Immature natural killer cell (primary cell): ENCODE data around the gene LAMB4. TPM values are rescaled to one million over a fixed set of nuclear protein-coding genes. Genes with fewer than 3 reads are reported as not detected.

Experiments used
- DNase-seq, 3 donors: peaks; one replicate each; pipeline ENCODE4 v3.0.0; 2022; ENCODE audit warnings: mixed read lengths in 1 of 3
- H3K27ac Mint-ChIP-seq, 6 donors: one replicate each; pipeline ENCODE4 v1.8.0; 2020; ENCODE audit warnings: mixed read lengths in 6 of 6, mild to moderate bottlenecking in 5 of 6, inconsistent platforms in 4 of 6, moderate library complexity in 3 of 6
- H3K27me3 Mint-ChIP-seq, 3 donors: one replicate each; pipeline ENCODE4 v1.8.0; 2020 to 2021; ENCODE audit warnings: low read depth in 3 of 3, mild to moderate bottlenecking in 3 of 3, mixed read lengths in 3 of 3, moderate library complexity in 3 of 3, inconsistent platforms in 1 of 3
- H3K36me3 Mint-ChIP-seq, 3 donors: one replicate each; pipeline ENCODE4 v1.8.0; 2020; ENCODE audit warnings: mixed read lengths in 3 of 3, inconsistent platforms in 2 of 3, mild to moderate bottlenecking in 2 of 3
- H3K4me1 Mint-ChIP-seq, 2 donors: one replicate each; pipeline ENCODE4 v1.8.0; 2020; ENCODE audit warnings: inconsistent platforms in 2 of 2, mild to moderate bottlenecking in 2 of 2, mixed read lengths in 2 of 2, moderate library complexity in 1 of 2
- H3K4me3 Mint-ChIP-seq, 5 donors: one replicate each; pipeline ENCODE4 v1.8.0; 2020; ENCODE audit warnings: mild to moderate bottlenecking in 5 of 5, mixed read lengths in 5 of 5, inconsistent platforms in 3 of 5, moderate library complexity in 3 of 5
- H3K9me3 Mint-ChIP-seq, 6 donors: one replicate each; pipeline ENCODE4 v1.8.0; 2020; ENCODE audit warnings: mild to moderate bottlenecking in 6 of 6, mixed read lengths in 6 of 6, inconsistent platforms in 4 of 6, moderate library complexity in 3 of 6
- polyA plus RNA-seq, 3 donors: library from polyadenylated mRNA; unstranded; fragments of 300-500 nt; fragmentation: Illumina TruSeq; gene quantifications; one replicate each; pipeline ENCODE4 v1.2.3, GENCODE V29; 2021

The LAMB4 gene
- not detected for polyA plus RNA-seq

- Mint-ChIP-seq H3K27me3 (peaks cover 0 to 4% (median 3%) of the 10 kb centered on the region in 3 donors), H3K4me1 (peaks cover 5 to 7% of the 10 kb centered on the region in 2 donors), H3K27ac (no peak within 1 kb of the TSS), H3K4me3 (no peak within 1 kb of the TSS), H3K36me3 (no peaks in the 10 kb centered on the region), H3K9me3 (no peaks in the 10 kb centered on the region)
- DNase-seq, result no peak
Observed at GRCh38 chr7:108130261-108130660, at the start of gene LAMB4. TSS of gene LAMB4 (minus strand) at chr7:108130361. CDS start at chr7:108123164, 7,197 bp downstream.

GRCh38 chr7:108178398-108178797 lies 48.2 kb upstream of the LAMB4 start:
- no peaks in the 10 kb centered on the region for H3K36me3 Mint-ChIP-seq
- H3K4me3 Mint-ChIP-seq, result no peak overlapping the region
- no peaks in the 10 kb centered on the region for H3K4me1 Mint-ChIP-seq
- DNase-seq, result no peak
- peaks cover 0 to 3% (median 2%) of the 10 kb centered on the region in 3 donors for H3K27me3 Mint-ChIP-seq
- H3K27ac Mint-ChIP-seq, result no peak overlapping the region
- H3K9me3 Mint-ChIP-seq, result no peaks in the 10 kb centered on the region

- H3K9me3 Mint-ChIP-seq, result no peaks in the 10 kb centered on the region
- H3K36me3 Mint-ChIP-seq, result no peaks in the 10 kb centered on the region
- no peak for DNase-seq
- no peak overlapping the region for H3K27ac Mint-ChIP-seq
- no peaks in the 10 kb centered on the region for H3K27me3 Mint-ChIP-seq
- H3K4me1 Mint-ChIP-seq, result no peaks in the 10 kb centered on the region
- H3K4me3 Mint-ChIP-seq, result no peak overlapping the region
Observed at GRCh38 chr7:108171164-108171563, 41.0 kb upstream of the LAMB4 start.

- Mint-ChIP-seq H3K9me3 (no peaks in the 10 kb centered on the region), H3K36me3 (no peaks in the 10 kb centered on the region), H3K4me3 (no peak overlapping the region), H3K27me3 (no peaks in the 10 kb centered on the region), H3K4me1 (no peaks in the 10 kb centered on the region), H3K27ac (no peak overlapping the region)
- DNase-seq, result no peak
Observed at GRCh38 chr7:108170251-108170650, 40.1 kb upstream of the LAMB4 start.

GRCh38 chr7:108167460-108167859 lies 37.3 kb upstream of the LAMB4 start:
- Mint-ChIP-seq H3K27me3 (no peaks in the 10 kb centered on the region), H3K9me3 (no peaks in the 10 kb centered on the region), H3K4me1 (no peaks in the 10 kb centered on the region), H3K36me3 (no peaks in the 10 kb centered on the region), H3K27ac (no peak overlapping the region), H3K4me3 (no peak overlapping the region)
- no peak for DNase-seq

- H3K9me3 Mint-ChIP-seq, result no peaks in the 10 kb centered on the region
- no peak overlapping the region for H3K27ac Mint-ChIP-seq
- H3K36me3 Mint-ChIP-seq, result no peaks in the 10 kb centered on the region
- no peaks in the 10 kb centered on the region for H3K4me1 Mint-ChIP-seq
- DNase-seq, result no peak
- peaks cover 0 to 2% (median 0%) of the 10 kb centered on the region in 3 donors for H3K27me3 Mint-ChIP-seq
- H3K4me3 Mint-ChIP-seq, result no peak overlapping the region
Observed at GRCh38 chr7:108166687-108167086, 36.5 kb upstream of the LAMB4 start.

- Mint-ChIP-seq H3K36me3 (no peaks in the 10 kb centered on the region), H3K4me1 (no peaks in the 10 kb centered on the region), H3K9me3 (no peaks in the 10 kb centered on the region), H3K4me3 (no peak overlapping the region), H3K27me3 (peaks cover 0 to 6% (median 3%) of the 10 kb centered on the region in 3 donors), H3K27ac (no peak overlapping the region)
- no peak for DNase-seq
Observed at GRCh38 chr7:108165723-108166122, 35.6 kb upstream of the LAMB4 start.

- Mint-ChIP-seq H3K9me3 (no peaks in the 10 kb centered on the region), H3K4me3 (no peak overlapping the region), H3K4me1 (no peaks in the 10 kb centered on the region), H3K27me3 (peaks cover 0 to 6% (median 4%) of the 10 kb centered on the region in 3 donors), H3K27ac (no peak overlapping the region), H3K36me3 (no peaks in the 10 kb centered on the region)
- DNase-seq, result no peak
Observed at GRCh38 chr7:108164946-108165345, 34.8 kb upstream of the LAMB4 start.

- DNase-seq, result no peak
- Mint-ChIP-seq H3K4me3 (no peak overlapping the region), H3K36me3 (no peaks in the 10 kb centered on the region), H3K27me3 (peaks cover 0 to 6% (median 4%) of the 10 kb centered on the region in 3 donors), H3K4me1 (no peaks in the 10 kb centered on the region), H3K27ac (no peak overlapping the region), H3K9me3 (no peaks in the 10 kb centered on the region)
Observed at GRCh38 chr7:108164342-108164741, 34.2 kb upstream of the LAMB4 start.

- no peaks in the 10 kb centered on the region for H3K9me3 Mint-ChIP-seq
- H3K4me3 Mint-ChIP-seq, result no peak overlapping the region
- DNase-seq, result no peak
- peaks cover 0 to 12% (median 7%) of the 10 kb centered on the region in 3 donors for H3K27me3 Mint-ChIP-seq
- H3K27ac Mint-ChIP-seq, result no peak overlapping the region
- H3K4me1 Mint-ChIP-seq, result no peaks in the 10 kb centered on the region
- H3K36me3 Mint-ChIP-seq, result no peaks in the 10 kb centered on the region
Observed at GRCh38 chr7:108158776-108159175, 28.6 kb upstream of the LAMB4 start.

- Mint-ChIP-seq H3K36me3 (no peaks in the 10 kb centered on the region), H3K9me3 (no peaks in the 10 kb centered on the region), H3K27me3 (peaks cover 0 to 12% (median 7%) of the 10 kb centered on the region in 3 donors), H3K4me3 (no peak overlapping the region), H3K27ac (no peak overlapping the region), H3K4me1 (no peaks in the 10 kb centered on the region)
- DNase-seq, result no peak
Observed at GRCh38 chr7:108157606-108158335, 27.6 kb upstream of the LAMB4 start.

GRCh38 chr7:108156897-108157605 lies 26.9 kb upstream of the LAMB4 start:
- H3K4me3 Mint-ChIP-seq, result no peak overlapping the region
- no peak overlapping the region for H3K27ac Mint-ChIP-seq
- DNase-seq, result no peak
- no peaks in the 10 kb centered on the region for H3K36me3 Mint-ChIP-seq
- H3K9me3 Mint-ChIP-seq, result no peaks in the 10 kb centered on the region
- H3K4me1 Mint-ChIP-seq, result no peaks in the 10 kb centered on the region
- H3K27me3 Mint-ChIP-seq, result peaks cover 0 to 12% (median 8%) of the 10 kb centered on the region in 3 donors

GRCh38 chr7:108152198-108152597 lies 22.0 kb upstream of the LAMB4 start:
- H3K36me3 Mint-ChIP-seq, result no peaks in the 10 kb centered on the region

GRCh38 chr7:108149908-108150307 lies 19.7 kb upstream of the LAMB4 start:
- Mint-ChIP-seq H3K27me3 (peaks cover 0 to 5% (median 2%) of the 10 kb centered on the region in 3 donors), H3K4me3 (no peak overlapping the region), H3K36me3 (no peaks in the 10 kb centered on the region), H3K9me3 (no peaks in the 10 kb centered on the region), H3K27ac (no peak overlapping the region), H3K4me1 (no peaks in the 10 kb centered on the region)
- no peak for DNase-seq

More at GRCh38 chr7:108152198-108152597, 22.0 kb upstream of the LAMB4 start:
- DNase-seq, result no peak
- no peaks in the 10 kb centered on the region for H3K9me3 Mint-ChIP-seq
- H3K27me3 Mint-ChIP-seq, result peaks cover 0 to 5% (median 2%) of the 10 kb centered on the region in 3 donors
- no peak overlapping the region for H3K4me3 Mint-ChIP-seq
- no peaks in the 10 kb centered on the region for H3K4me1 Mint-ChIP-seq
- H3K27ac Mint-ChIP-seq, result no peak overlapping the region
